ENCODE data around the gene PDZD4.

The PDZD4 gene

GRCh38 chrX:153761863-153762262, 68.5 kb downstream of the PDZD4 start:
- peaks cover 2% of the 10 kb centered on the region for H3K9me3 ChIP-seq (ENCODE audit: severe bottlenecking)
- H3K36me3 ChIP-seq: no peaks in the 10 kb centered on the region
- DNase-seq: peak; percentile 27
- TF ChIP-seq, protein P1, sequence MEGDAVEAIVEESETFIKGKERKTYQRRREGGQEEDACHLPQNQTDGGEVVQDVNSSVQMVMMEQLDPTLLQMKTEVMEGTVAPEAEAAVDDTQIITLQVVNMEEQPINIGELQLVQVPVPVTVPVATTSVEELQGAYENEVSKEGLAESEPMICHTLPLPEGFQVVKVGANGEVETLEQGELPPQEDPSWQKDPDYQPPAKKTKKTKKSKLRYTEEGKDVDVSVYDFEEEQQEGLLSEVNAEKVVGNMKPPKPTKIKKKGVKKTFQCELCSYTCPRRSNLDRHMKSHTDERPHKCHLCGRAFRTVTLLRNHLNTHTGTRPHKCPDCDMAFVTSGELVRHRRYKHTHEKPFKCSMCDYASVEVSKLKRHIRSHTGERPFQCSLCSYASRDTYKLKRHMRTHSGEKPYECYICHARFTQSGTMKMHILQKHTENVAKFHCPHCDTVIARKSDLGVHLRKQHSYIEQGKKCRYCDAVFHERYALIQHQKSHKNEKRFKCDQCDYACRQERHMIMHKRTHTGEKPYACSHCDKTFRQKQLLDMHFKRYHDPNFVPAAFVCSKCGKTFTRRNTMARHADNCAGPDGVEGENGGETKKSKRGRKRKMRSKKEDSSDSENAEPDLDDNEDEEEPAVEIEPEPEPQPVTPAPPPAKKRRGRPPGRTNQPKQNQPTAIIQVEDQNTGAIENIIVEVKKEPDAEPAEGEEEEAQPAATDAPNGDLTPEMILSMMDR (IDR thresholded peaks at IDR 0.05; ENCODE audit: low read depth, low read length): no peak
- H3K27ac ChIP-seq: no peak overlapping the region
- H3K4me3 ChIP-seq (ENCODE audit: low read depth, low read length): no peak overlapping the region
- H3K27me3 ChIP-seq (ENCODE audit: insufficient read depth, low read depth, severe bottlenecking): peaks cover 29% of the 10 kb centered on the region

DNA sequence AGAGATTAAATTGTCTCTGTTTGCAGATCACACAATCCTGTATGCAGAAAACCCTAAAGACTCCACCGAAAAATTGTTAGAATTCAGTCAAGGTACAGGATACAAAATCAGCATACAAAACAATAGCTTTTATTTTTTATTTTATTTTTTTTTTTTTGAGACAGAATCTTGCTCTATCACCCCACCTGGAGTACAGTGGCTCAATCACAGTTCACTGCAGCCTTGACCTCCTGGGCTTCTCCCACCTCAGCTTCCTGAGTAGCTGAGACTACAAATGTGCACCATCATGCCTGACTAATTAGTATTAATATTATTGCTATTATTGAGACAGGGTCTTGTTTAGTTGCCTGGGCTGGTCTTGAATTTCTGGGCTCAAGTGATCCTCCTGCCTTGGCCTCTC, 75.2 kb downstream of the PDZD4 start:
- Histone ChIP-seq H3K27ac (no peak overlapping the region), H3K36me3 (no peaks in the 10 kb centered on the region), H3K9me3 (ENCODE audit: severe bottlenecking) (peaks cover 9% of the 10 kb centered on the region), H3K4me3 (ENCODE audit: low read depth, low read length) (no peak overlapping the region), H3K27me3 (ENCODE audit: insufficient read depth, low read depth, severe bottlenecking) (no peaks in the 10 kb centered on the region)
- no peak for DNase-seq
- TF ChIP-seq, protein P1 (IDR thresholded peaks at IDR 0.05; ENCODE audit: low read depth, low read length): no peak
